BJ (cell line): Measurements from ENCODE around the gene PKLR. TPM values are rescaled to one million over a fixed set of nuclear protein-coding genes. Genes with fewer than 3 reads are reported as not detected.

Experiments used
- CTCF ChIA-PET: fragments of 350-600 bp; formaldehyde crosslinking; extraction: SDS; loops from one replicate; lab custom pipeline; 2021; ENCODE audit warnings: antibody characterized with exemption, inconsistent platforms; lab: Yijun Ruan, JAX
- POLR2A ChIA-PET: fragments of 300-600 bp; sonication (Branson Sonifier 250); formaldehyde crosslinking; extraction: SDS; loops from one replicate; lab custom pipeline; 2021; ENCODE audit warnings: antibody characterized with exemption; lab: Charles Lee
- DNase-seq: peaks from one replicate; pipeline ENCODE4 v3.0.0-alpha.2; 2011; ENCODE audit warnings: low read depth
- H3K27me3 ChIP-seq: 2 replicates; pipeline ENCODE4 v1.6.0; 2011; ENCODE audit warnings: low read length; ENCODE audit not compliant: control insufficient read depth, insufficient read depth
- H3K36me3 ChIP-seq: 2 replicates; pipeline ENCODE4 v1.5.1; 2011; ENCODE audit warnings: low read length; ENCODE audit not compliant: control insufficient read depth, insufficient read depth
- H3K4me3 ChIP-seq: 2 replicates; pipeline ENCODE4 v1.5.1; 2011; ENCODE audit warnings: low read depth, mild to moderate bottlenecking, control low read depth, low read length
- polyA plus RNA-seq: library from polyadenylated mRNA; depleted of rRNA; stranded (reverse); fragments of >200 nt; gene quantifications from 2 replicates; pipeline ENCODE4 v1.2.3, GENCODE V29; 2011
- TF ChIP-seq, protein P1 (sequence below): IDR thresholded peaks from 2 replicates; pipeline ENCODE4 v1.5.1; 2011; ENCODE audit warnings: low read depth, mild to moderate bottlenecking, control low read depth, inconsistent platforms, low read length, moderate library complexity; ENCODE audit not compliant: insufficient read depth

The PKLR gene
- polyA plus RNA-seq, 1 experiment = 0.02 TPM

DNA sequence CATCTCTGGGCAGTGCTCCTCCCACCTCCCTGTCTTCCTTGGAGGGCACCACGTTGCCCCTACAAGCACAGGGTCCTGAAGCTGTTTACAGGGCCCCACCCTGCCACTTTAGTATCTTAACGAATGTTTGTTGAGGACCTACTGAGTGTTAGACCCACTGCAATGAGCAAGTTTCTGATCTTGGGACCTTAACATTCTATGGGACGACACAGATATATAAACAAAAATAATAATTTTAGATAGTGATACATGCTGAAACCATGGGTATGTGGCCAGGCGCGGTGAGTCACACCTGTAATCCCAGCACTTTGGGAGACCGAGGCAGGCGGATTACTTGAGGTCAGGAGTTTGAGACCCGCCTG lies 56.1 kb downstream of the PKLR start:
- POLR2A ChIA-PET = no interaction called here
- DNase-seq = no peak
- Histone ChIP-seq H3K36me3 (peaks cover 12% of the 10 kb centered on the region), H3K27me3 (no peaks in the 10 kb centered on the region), H3K4me3 (peak overlapping the region; percentile 53)
- CTCF ChIA-PET = interaction anchor here (0.9 to 2.0 kb wide), 5 partner anchors 18 to 346 kb away, joined by 3 to 10 read pairs (median 5); partner anchors contain the start of genes KRTCAP2 and TRIM46
- TF ChIP-seq, protein P1, sequence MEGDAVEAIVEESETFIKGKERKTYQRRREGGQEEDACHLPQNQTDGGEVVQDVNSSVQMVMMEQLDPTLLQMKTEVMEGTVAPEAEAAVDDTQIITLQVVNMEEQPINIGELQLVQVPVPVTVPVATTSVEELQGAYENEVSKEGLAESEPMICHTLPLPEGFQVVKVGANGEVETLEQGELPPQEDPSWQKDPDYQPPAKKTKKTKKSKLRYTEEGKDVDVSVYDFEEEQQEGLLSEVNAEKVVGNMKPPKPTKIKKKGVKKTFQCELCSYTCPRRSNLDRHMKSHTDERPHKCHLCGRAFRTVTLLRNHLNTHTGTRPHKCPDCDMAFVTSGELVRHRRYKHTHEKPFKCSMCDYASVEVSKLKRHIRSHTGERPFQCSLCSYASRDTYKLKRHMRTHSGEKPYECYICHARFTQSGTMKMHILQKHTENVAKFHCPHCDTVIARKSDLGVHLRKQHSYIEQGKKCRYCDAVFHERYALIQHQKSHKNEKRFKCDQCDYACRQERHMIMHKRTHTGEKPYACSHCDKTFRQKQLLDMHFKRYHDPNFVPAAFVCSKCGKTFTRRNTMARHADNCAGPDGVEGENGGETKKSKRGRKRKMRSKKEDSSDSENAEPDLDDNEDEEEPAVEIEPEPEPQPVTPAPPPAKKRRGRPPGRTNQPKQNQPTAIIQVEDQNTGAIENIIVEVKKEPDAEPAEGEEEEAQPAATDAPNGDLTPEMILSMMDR = no peak

DNA sequence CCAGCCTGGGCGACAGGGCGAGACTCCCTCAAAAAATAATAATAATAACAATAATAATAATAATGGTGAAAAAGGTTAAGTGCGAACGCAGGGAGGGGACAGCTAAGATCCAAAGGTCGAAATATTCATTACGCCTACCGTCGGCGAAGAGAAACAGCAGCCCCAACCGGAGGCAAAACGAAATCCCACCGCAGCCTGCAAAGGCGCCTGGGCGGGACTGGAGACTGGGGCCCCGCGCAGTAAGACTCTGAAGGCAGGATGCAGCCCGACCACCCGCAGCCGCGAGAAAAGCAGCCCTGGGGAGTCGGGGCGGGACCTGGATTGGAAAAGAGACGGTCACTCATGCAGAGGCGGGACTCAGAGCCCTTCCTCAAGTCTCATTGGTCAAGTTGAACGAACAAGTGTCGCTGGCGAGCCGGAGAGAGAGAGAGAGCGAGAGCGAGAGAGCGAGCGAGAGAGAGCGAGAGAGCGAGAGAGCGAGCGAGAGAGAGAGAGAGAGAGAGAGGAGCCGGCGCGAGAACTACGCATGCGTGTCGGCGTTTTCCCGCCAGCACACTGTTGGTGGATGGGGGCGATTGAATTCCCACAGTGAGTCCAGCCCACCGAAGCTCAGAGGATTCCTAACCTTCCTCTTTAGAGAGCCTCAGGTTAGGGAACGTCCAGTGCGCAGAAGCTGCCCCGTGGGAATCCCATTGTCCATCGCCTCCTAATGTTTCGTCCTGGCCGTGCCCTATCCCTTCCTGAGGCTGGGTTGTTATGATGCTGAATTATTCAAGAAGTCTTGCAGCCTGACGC lies 56.7 kb downstream of the PKLR start:
- ChIA-PET POLR2A (interaction anchor here (0.9 kb wide), 1 partner anchor 20 kb away, joined by 3 read pairs; no protein-coding TSS in a partner anchor), CTCF (interaction anchor here (0.8 to 2.8 kb wide), 9 partner anchors 13 to 346 kb away, joined by 3 to 18 read pairs (median 4); partner anchors contain the start of genes KRTCAP2, THBS3 and TRIM46)
- TF ChIP-seq, protein P1 = peak; percentile 21; the same call in 1 of the 2 replicates
- H3K27me3 ChIP-seq = no peaks in the 10 kb centered on the region
- peak overlapping the region; percentile 53 for H3K4me3 ChIP-seq
- H3K36me3 ChIP-seq = peaks cover 12% of the 10 kb centered on the region
- peak; percentile 97 for DNase-seq

DNA sequence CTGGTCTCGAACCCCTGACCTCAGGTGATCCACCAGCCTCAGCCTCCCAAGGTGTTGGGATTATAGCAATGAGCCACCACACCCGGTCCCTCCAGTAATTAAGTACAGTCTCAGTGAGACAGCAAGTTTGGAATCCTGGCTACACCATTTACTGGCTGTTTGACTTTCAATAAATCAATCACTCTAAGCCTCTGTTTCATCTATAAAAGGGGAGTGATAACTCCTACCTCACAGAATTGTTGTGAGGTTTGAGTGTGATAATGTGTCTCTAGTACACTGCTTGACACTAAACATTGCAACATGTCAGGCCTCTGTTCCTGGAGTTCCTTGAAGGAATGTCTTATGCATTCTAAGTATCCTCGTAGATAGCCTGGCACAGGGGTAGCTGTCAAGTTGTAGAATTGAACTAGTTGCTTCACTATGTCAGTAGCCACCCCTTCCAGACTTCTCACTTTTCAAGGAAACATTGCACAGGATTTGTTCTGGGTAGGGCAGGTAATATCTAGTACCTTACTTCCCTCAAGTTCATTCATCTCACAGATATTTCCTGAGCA lies 58.4 kb downstream of the PKLR start:
- ChIA-PET CTCF (interaction anchor here (0.7 to 3.1 kb wide), 3 partner anchors 8 to 350 kb away, joined by 3 to 40 read pairs (median 18); partner anchors contain the start of gene THBS3), POLR2A (no interaction called here)
- peak overlapping the region; percentile 53; the same call in 1 of the 2 replicates for H3K4me3 ChIP-seq
- peaks cover 8% of the 10 kb centered on the region for H3K36me3 ChIP-seq
- no peaks in the 10 kb centered on the region for H3K27me3 ChIP-seq
- TF ChIP-seq, protein P1 = no peak
- DNase-seq = no peak

DNA sequence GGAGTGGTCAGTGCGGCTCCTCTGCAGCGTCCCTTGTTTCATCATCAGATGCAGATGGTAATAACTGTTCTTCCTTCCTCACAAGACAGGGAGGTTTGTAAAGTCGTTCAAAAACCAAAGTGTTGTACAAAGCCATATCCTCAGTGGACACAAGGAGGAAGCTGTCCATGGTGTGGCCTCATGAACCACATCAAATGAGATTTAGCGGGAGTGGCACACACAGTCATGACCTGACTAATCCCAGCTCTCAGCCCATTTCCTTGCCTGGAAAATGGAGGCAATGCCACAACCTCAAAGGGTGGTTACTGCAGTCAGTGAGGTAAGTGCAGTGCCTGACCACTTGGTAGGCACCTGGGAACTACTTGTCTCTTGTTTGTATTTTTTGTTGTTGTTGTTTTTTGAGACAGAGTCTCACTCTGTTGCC lies 59.4 kb downstream of the PKLR start:
- CTCF ChIA-PET = interaction anchor here (1.2 to 3.1 kb wide), 5 partner anchors 9 to 82 kb away, joined by 4 to 40 read pairs (median 6); partner anchors contain the start of gene THBS3
- DNase-seq = no peak
- Histone ChIP-seq H3K4me3 (no peak overlapping the region), H3K36me3 (peaks cover 7% of the 10 kb centered on the region), H3K27me3 (no peaks in the 10 kb centered on the region)
- TF ChIP-seq, protein P1 = no peak
- POLR2A ChIA-PET = no interaction called here
